DOHH2 (cell line): Measurements from ENCODE around the gene PLBD2.

Experiments
- CTCF ChIP-seq: fragments of 200-600 bp; sonication (generic); IDR thresholded peaks from one replicate; pipeline ENCODE4 v1.5.1; 2014; ENCODE audit warnings: antibody characterized with exemption, mild to moderate bottlenecking, low read depth, low read length; ENCODE audit not compliant: poor library complexity, severe bottlenecking
- EZH2phosphoT487 ChIP-seq: fragments of 200-600 bp; sonication (generic); IDR thresholded peaks from 2 replicates; pipeline ENCODE4 v1.6.1; 2017; ENCODE audit warnings: borderline replicate concordance, mild to moderate bottlenecking, antibody characterized with exemption, low read length, moderate library complexity, mixed read lengths

- no peak for TF ChIP-seq CTCF
- TF ChIP-seq EZH2phosphoT487 = no peak
Measured at GRCh38 chr12:113400362-113400761, 42.0 kb downstream of the PLBD2 start.
